Muscle of back (tissue), 11 donors: Measurements from ENCODE around the gene LMAN2. TPM values are rescaled to one million over a fixed set of nuclear protein-coding genes. Genes with fewer than 3 reads are reported as not detected.
"Not testable (repeated sequence)": the region's sequence is repeated elsewhere in the genome, so short reads cannot be mapped to it uniquely, and the experiment has no call there.

Source experiments
- DNase-seq, 3 donors: peaks; one replicate each; pipeline versions ENCODE4 v3.0.0 to v3.0.0-alpha.2; 2013
- polyA plus RNA-seq, 10 donors: library from polyadenylated mRNA; unstranded; fragments of 120-200 nt; gene quantifications; one replicate each; pipeline ENCODE4 v1.2.1, GENCODE V29; 2013; ENCODE audit not compliant: insufficient read length in 10 of 10

LMAN2 gene
- polyA plus RNA-seq, 10 donors: 53.9 to 87.5 (median 67.8) TPM

DNA sequence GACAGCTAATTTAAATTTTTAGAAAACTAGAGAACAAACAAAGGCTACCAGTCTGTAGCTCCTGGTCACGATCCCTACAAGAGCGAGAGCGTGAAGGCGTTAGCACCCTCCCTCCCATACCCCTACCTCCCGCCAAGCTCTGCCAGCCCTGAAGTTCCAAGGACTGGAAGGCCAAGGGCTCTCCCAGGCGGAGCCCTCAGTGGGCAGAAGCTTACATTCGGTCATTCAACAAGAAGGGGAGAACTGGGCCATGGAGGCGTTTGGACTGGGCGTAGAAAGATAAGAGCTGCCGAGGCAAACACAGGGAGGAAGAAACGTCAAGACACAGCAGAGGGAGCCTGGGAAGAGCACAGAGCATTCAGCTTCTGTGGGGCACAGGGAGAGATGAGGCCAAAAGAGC is 42.7 kb downstream of the LMAN2 start:
- DNase-seq: no peak

DNA sequence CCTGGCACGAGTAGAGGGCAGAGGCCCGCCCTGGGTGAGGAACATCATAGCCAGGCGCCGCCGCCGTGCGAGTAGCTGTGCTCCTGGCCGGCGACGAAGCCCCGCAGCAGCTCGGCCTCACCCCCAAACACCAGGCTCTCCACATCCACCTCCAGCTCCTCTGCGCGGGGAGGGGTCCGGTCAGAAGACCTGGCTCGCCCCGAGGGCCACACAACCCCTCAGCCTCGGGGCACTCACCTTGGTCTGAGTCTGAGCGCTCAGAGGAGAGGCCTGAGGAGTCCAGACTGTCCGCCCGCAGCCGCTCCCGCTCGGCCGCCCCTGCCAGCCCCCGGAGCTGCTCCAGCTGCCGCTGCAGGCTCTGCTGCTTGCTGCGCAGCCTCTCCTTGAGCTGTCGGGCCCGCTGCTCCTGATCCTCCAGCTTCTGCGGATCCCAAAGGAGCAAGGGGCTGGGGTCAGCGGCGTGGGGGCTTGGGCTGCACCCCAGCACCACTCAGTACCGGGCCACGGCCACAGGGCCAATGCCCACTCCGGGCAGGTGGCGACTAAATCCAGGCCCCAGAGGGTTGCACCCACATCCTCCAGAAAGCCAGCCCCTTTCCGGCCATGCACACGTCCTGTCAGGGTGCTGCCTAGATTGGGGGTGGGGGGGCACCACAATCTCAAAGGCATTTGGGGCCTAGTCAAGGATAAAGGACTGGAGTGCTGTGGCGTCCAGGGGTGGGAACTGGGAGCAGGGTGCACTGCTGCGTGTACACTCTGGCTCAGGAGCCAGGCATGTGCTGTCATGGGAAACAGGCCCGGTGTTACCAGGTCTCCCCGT is 43.7 kb downstream of the LMAN2 start:
- no peak for DNase-seq

DNA sequence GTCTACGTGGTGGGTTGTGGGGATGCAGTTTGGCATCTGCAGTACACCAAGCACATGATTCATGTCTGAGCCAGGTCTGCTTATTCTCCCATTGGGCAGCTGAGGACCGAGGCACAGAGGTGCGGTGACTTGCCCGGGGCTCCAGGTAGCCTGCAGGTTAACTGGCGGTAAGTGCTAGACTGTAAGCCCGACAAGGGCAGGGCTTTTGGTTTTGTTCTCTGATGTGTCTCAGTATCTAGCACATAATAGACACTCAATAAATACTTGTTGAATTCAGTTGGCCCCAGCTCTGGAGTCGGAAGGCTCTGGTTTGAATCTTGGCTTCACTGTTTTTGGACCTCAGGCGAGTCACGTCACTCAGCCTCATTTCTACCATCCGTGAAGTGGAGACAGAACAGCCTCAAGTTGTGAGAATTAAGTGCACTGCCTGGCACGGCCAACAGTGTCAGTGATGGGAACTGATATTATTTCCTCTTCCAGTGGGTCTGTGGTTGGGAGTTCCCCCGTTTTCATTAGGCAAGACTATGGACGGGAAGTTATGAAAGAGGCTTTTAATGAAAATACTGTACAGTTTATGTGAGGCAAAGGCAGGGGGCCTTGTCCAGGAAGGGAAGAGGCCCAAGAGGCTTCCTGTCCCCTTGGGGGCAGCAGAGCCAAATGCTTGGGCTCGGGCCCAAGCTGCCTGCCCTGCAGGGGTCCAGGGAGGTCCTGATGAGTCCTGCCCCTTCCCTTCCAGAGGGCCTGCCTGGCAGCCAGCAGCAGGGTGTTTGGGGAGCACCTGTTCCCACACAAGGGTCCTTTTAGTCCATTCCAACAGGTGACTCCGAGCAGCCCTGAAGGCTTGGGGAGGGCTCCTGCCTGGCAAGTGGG is 44.6 kb downstream of the LMAN2 start:
- DNase-seq: no peak

DNA sequence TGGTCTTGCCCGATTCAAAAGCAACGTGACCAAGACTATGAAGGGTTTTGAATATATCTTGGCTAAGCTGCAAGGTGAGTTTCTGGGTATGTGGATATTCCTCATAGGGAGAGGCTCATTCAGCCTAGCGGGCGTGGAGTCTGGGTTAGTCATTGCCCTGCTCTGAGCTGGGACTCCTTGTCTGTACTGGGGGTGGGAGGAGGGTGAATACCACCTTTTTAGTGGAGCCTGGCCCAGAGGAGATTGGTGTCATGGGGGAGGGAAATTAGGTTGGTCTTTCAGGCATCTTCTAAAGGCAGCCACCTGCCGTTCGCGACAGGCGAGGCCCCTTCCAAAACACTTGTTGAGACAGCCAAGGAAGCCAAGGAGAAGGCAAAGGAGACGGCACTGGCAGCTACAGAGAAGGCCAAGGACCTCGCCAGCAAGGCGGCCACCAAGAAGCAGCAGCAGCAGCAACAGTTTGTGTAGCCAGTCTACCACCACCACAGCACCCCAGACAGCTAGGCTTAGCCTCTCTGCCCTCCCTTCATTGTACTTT is 45.3 kb downstream of the LMAN2 start:
- DNase-seq: not testable (repeated sequence)

DNA sequence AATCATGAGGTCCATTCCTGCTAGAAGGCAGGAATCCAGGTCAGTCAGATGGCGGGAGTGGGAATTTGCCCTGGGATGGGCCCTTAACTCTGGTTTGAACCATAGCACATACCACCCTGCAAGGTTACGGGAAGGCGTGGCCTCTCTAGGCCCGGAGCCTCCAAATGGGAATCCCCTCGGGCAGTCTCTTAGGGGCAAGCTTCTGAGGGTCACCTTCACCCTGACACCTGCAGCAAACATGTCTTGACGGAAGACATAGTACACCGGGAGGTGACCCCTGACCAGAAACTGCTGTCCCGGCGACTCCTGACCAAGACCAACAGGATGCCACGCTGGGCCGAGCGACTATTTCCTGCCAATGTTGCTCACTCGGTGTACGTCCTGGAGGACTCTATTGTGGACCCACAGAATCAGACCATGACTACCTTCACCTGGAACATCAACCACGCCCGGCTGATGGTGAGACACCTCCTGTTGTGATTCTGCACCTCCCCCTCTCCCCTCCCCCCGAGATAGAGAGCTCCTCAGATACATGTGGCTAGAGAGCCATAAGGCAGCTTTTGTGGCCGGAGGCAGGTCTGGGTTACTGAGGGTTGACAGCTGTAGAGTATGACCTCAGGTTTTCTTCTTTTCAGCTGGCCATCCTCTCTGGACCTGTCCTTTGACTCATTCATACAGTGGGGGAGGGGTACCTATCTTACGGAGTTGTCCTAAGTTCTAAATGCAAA is 46.9 kb downstream of the LMAN2 start:
- no peak for DNase-seq

DNA sequence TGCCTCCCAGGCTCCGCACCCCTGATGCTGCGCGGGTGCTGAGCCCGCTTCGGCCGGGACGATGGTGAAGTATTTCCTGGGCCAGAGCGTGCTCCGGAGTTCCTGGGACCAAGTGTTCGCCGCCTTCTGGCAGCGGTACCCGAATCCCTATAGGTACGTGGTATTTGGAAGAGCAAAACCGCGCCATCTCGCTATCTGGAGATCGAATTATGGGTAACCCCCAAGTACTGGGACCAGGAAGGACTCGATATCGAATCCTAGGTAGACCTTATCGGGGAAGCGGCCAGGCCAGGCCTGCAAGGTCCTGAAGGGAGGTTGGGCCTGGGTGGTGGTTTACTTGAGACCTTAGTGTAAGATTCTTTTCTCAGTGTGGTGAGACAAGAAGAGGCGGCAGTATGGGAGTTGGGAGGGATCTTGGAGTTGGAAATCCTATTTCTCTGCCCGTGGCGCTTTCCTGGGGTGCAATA is 47.5 kb downstream of the LMAN2 start:
- DNase-seq: peak in 1 of 3 donors; percentile 49

DNA sequence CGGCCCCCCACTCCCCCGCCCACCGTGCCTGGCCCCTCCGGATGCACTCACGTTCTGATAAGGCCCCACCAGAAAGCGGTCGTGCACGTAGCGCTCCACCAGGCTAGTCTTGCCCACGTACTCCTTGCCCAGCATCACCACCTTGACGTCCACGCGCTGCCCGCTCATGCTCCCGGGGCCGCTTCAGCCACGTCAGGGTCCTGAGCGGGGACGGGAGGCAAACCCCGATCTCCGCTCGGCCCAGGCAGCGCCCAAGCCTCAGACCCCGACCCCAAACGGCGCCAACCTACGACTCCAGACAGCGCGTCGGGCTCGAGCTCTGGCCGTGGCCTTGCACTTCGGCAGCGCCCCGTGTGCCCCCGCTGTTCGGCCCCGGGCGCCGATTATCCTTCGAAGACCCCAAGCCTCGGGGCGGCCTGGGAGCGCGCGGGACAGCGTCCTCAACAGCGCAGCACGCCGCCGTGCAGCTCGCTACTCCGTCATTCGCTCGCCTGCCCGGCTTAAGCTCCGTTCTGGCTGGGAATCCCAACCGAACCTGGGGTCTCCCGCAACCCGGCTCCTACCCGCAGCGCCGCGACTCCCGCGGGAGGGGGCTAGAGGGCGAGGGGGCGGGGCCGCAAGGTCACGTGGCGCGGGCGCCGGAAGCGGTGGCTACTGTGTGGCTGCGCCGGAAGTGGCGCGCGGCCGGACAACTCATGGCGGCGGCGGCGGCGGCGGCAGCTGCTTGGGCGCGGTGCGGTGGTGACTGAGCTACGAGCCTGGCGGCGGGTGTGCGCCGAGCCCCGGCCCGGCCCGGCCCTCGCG is 48.1 kb downstream of the LMAN2 start, which contains the start of the genes PRELID1 and RAB24:
TSS of gene PRELID1 (plus strand) at position 679 of the 804 bp plus-strand sequence. CDS start 187 bp downstream, outside the sequence.
TSS of gene RAB24 (minus strand) at position 599 of the 804 bp plus-strand sequence. CDS start at position 168, 431 bp downstream.
- peak; percentile 84 to 94 (median 89) for DNase-seq

DNA sequence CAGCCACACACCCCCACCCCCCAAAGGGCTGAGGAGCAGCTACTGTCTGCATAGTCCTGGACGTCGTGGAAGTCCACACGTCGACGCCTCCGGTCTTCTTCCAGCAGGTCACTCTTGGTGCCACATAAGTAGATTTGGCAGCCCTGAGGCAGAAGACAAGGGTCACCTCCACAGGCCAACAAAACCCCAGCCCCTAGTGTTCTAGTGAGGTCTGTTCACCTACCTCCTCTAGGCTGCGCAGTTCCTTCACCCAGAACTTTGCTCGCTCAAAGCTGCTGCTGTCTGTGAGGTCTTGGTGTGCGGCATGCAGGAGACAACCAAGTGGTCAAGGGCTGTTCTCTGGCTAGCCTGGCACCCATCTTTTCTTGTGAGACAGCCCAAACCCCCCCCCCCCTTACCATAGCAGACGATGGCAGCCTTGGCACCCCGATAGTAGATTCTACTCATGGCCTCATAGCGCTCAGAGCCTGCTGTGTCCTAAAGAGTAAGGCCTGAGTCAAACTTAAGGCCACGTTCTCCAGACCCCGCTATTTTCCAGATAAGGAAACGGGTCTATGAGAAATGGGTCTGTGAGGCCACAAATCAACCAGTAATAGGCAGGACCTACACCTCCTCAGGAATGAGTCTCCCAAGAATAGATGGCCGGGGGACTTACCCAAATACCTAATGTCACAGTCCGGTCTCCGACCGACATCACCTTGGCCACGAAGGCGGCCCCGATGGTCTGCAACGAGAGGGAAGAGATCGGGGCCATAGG is 48.9 kb downstream of the LMAN2 start:
- DNase-seq: no peak

DNA sequence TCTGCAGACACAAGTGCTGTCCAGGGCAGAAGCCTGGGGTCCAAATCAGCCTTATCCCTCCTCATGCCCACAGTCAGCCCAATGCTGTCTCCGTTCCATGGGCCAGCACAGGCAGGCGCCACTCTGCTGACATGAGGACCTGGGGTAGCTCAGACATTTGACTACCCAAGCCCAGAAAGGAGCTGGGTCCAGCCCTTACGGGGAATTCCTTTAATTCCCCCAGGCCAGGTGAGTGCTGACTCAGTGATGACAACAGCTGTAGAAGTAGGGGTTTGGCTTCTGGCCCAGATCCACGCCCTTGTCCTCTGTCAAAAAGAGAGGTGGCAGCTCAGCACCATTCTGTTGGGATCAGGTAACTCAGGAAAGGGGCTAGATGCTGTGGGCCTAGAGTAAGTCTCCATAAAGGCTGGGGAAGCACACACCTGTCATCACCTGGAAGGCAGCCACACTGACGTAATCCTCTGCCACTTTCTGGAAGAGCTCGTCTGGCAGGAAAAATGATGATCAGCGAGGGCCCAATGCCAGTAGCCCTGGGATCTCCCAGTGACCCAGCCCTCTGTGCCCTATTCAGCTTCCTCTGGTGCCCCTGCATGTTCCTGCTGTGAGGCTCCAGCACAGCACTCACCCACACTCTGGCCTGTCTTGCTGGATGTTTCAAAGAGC is 49.8 kb downstream of the LMAN2 start:
- no peak for DNase-seq

DNA sequence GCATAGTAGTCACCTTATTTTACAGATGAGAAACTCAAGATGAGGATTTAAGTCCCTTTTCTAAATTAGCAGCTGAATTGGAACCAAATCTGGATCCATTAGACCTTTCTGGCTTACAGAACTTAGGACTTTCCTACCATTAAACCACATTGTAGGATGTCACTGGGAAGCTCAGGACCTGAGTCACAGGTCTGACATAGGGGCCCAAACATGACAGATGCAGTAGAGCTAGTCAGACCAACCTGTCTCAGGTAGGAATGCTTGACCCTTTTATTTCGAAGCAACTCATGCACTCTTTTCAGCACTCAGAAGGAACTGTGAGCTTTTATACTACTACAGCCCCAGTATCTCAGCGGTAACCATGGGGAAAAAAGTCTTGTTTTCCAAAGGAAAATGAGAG is 50.5 kb downstream of the LMAN2 start:
- DNase-seq: no peak

DNA sequence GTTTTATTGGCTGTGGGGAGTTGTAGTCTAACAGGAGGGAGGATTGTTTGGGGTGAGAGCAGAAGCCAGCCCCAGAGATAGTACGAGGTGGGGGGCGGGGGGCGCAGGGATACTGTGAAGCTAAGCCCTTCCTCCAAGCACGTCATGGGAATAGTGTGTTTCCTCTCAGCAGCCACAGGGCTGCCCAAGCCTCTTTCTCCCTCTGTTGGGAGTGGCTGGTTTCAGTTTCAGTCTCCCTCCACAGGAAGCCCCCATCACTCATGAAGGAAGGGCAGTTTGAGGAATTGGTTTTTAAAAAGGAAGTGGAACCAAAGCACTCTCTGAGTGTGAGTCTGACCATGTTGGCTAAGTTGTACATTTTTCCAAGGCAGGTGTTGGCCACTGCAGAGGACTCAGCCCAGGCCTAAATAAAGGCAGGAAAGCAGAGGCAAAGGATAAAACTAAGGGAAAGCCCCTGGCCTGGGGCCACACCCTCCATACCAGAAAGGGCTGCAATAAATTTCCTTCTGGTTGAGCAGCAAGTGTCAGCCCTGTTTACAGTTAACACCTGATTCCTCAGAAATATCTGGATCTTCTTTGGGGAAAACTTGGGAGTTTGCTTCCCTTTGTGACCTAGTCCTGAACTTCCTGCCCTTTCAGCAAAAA is 51.1 kb downstream of the LMAN2 start:
- DNase-seq: peak; percentile 47 to 76 (median 58)

DNA sequence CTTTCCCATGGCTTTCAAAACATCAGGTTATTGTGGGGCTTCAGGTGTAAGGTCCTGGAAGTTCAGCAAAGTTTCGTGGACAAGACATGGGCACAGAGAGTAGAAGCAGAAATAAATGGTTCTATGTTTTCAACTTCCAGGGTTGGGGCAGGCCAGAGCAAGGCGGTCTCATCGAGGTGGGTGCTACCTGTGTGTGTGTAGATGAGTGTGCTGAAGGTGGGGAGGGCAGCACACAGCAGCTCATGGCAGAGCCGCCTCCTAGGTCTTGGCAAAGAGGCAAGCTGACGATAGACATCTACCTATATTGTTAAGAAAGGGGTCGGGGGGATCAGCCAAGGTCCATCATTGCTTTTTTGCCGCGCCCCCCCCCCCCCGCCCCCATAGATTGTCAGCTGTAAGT is 51.8 kb downstream of the LMAN2 start:
- no peak for DNase-seq

DNA sequence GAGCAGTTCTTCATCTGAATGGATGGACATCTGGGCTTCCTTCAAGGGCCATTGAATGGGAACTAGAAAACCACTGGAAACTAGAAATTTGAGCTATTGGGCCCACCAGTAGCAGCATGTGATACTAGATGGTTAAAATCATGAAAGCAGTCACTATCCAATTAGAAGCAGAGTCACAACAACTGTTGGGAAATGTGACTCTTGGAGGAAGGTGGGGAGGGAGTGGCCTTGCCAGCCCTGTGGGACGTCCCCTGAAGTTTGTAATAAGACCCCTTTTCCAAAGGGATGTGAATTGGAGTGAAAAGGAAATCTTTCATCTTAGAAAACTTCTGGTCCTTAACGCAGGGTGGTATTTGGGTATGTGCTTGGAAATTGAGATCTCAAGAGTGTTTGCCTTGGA is 53.5 kb downstream of the LMAN2 start:
- no peak for DNase-seq

DNA sequence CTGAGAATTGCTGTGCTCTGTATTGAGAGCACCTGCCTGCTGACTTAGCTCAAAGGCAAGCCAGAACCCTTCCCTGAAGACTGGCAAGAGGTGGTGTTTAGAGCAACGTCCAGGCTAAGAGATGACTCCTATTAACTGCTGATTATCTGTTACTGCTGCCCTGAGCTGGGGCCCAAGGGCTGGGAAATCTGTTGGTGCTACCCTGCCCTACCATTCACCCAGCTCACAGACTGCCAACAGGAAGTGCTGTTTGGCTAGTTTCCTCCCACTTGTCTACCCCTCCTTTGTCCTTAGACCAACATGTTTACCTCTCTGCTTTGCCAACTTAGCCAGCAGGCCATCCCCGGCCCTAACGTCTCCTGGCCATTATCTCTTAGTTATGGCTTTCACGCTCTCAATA is 54.9 kb downstream of the LMAN2 start:
- no peak for DNase-seq

DNA sequence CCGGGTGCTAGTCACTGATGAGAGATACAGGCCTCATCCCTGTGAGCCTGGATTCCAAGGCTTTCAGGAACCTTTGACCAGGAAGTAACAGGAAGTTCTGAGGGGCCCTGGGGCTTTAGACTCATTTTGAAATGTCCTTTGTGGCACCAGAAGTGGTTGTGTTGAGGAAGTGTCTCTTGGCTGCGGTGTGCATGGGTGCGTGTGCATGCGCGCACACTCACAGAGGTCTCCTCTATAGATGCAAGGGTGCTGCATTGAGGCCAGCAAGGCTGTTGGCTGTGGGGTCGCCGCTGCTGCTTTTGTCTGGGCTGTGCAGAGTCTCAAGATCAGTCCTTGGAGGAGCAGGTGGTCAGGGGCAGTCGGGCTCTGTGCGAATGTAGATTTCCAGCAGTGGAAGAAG is 55.5 kb downstream of the LMAN2 start:
- no peak for DNase-seq

DNA sequence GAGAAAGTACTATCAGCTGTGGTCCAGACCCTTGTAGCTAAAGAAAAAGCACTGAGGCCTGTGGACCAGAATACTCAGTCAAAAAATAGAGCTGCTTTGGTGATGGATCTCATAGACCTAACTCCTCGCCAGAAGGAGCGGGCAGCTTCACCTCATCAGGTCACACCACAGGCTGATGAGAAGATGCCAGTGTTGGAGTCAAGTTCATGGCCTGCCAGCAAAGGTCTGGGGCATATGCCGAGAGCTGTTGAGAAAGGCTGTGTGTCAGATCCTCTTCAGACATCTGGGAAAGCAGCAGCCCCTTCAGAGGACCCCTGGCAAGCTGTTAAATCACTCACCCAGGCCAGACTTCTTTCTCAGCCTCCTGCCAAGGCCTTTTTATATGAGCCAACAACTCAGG is 56.8 kb downstream of the LMAN2 start:
- no peak for DNase-seq

DNA sequence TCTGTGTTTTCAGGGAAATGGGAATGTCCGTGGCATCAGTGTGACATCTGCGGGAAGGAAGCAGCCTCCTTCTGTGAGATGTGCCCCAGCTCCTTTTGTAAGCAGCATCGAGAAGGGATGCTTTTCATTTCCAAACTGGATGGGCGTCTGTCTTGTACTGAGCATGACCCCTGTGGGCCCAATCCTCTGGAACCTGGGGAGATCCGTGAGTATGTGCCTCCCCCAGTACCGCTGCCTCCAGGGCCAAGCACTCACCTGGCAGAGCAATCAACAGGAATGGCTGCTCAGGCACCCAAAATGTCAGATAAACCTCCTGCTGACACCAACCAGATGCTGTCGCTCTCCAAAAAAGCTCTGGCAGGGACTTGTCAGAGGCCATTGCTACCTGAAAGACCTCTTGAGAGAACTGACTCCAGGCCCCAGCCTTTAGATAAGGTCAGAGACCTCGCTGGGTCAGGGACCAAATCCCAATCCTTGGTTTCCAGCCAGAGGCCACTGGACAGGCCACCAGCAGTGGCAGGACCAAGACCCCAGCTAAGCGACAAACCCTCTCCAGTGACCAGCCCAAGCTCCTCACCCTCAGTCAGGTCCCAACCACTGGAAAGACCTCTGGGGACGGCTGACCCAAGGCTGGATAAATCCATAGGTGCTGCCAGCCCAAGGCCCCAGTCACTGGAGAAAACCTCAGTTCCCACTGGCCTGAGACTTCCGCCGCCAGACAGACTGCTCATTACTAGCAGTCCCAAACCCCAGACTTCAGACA is 57.5 kb downstream of the LMAN2 start:
- no peak for DNase-seq

DNA sequence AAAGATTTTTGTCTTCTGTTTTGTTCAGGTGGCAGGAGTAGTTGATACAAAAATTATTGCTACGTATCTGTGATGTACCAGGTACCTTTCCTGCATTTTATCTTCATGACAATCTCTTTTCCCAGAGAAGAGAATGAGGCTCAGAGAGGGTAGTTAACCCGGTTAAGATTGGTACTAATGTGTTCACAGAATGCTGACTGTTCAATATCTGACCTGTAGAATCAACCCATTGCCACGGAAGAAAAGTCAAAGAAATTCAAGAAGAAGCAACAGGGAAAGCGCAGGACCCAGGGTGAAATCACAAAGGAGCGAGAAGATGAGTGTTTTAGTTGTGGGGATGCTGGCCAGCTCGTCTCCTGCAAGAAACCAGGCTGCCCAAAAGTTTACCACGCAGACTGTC is 59.7 kb downstream of the LMAN2 start:
- no peak for DNase-seq
